ENCODE results near the gene CCDC33. TPM values are rescaled to one million over a fixed set of nuclear protein-coding genes. Genes with fewer than 3 reads are reported as not detected.

The CCDC33 gene
- total RNA-seq, 1 experiment from 2014 or later, result 0.15 TPM

GRCh38 chr15:74333662-74334061 lies 97.5 kb downstream of the CCDC33 start:
- no peak for DNase-seq (ENCODE audit: low read depth, low spot score)
- no peaks in the 10 kb centered on the region for H3K27me3 ChIP-seq (ENCODE audit: insufficient read depth, low read length)
- CTCF ChIA-PET, result no interaction called here

More at GRCh38 chr15:74333662-74334061, 97.5 kb downstream of the CCDC33 start:
- Histone ChIP-seq H3K9me3 (ENCODE audit: control insufficient read depth in 1 of 2, insufficient read depth in 1 of 2, low read depth in 1 of 2, low read length in 2 of 2) (no peaks in the 10 kb centered on the region), H3K4me1 (ENCODE audit: control insufficient read depth in 1 of 2, insufficient read depth in 2 of 2, low read length in 2 of 2) (no peaks in the 10 kb centered on the region), H4K20me1 (ENCODE audit: insufficient read depth) (no peaks in the 10 kb centered on the region), H3K4me3 (replicated peaks in 1 of 2; ENCODE audit: low read depth in 1 of 2, low read length in 2 of 2) (no peak overlapping the region), H2AFZ (ENCODE audit: low read depth, low read length, poor library complexity, severe bottlenecking) (no peak overlapping the region), H3K9me2 (ENCODE audit: insufficient read depth) (no peaks in the 10 kb centered on the region), H3K36me3 (ENCODE audit: control insufficient read depth in 1 of 2, insufficient read depth in 2 of 2, low read length in 2 of 2) (no peaks in the 10 kb centered on the region), H3K4me2 (ENCODE audit: low read length) (no peak overlapping the region), H3K79me2 (ENCODE audit: insufficient read depth, low read length) (no peaks in the 10 kb centered on the region), H3K27ac (ENCODE audit: low read depth, low read length) (no peak overlapping the region), H3K9ac (ENCODE audit: low read length) (no peak overlapping the region)
- no TSS peak for BruUV-seq (replicated peaks)
- RAD21 ChIA-PET (ENCODE audit: low non-redundant PET in 1 of 2, low total read pairs in 2 of 2, uncharacterized antibody in 2 of 2, unreplicated experiment in 2 of 2), result no interaction called here
- POLR2A ChIA-PET, result no interaction called here
- TF ChIP-seq REST (IDR thresholded peaks at IDR 0.05; ENCODE audit: low read depth) (no peak), MAX (IDR thresholded peaks at IDR 0.05) (no peak), SIN3A (IDR thresholded peaks at IDR 0.05; ENCODE audit: low read depth) (no peak), ZNF274 (IDR thresholded peaks at IDR 0.05; ENCODE audit: low read depth, low read length) (no peak), SP1 (IDR thresholded peaks at IDR 0.05; ENCODE audit: low read depth) (no peak), TCF7L2 (IDR thresholded peaks at IDR 0.05; ENCODE audit: borderline replicate concordance, extremely low read depth, insufficient read depth, insufficient read length) (no peak)
- intact Hi-C loops (cut with micrococcal nuclease), result no loop called here
- ATAC-seq, result no peak

Measured in HCT116 (cell line).